Panc1 (cell line): ENCODE measurements around the gene CFHR4. TPM values are rescaled to one million over a fixed set of nuclear protein-coding genes. Genes with fewer than 3 reads are reported as not detected.

Source experiments
- ATAC-seq: fragments of 200-7000 bp; cut with Tn5 transposase; 2 replicates; pipeline ENCODE4 v1.9.1; 2020; ENCODE audit warnings: mild to moderate bottlenecking, moderate library complexity
- BruUV-seq: library from RNA; stranded (reverse); fragments of 400-500 nt; replicated peaks from 2 replicates; lab custom pipeline; 2021; lab: Mats Ljungman, UMichigan
- CTCF ChIA-PET: fragments of 300-600 bp; sonication (Branson Sonifier 250); formaldehyde crosslinking; loops from one replicate; lab custom pipeline; 2022; ENCODE audit warnings: antibody characterized with exemption; lab: Charles Lee
- POLR2A ChIA-PET: fragments of 300-600 bp; sonication (Branson Sonifier 250); formaldehyde crosslinking; loops from one replicate; lab custom pipeline; 2022; ENCODE audit warnings: antibody characterized with exemption; lab: Charles Lee
- DNase-seq: peaks from one replicate; pipeline ENCODE4 v3.0.0-alpha.2; 2010; ENCODE audit warnings: low read depth, low spot score
- H3K27ac ChIP-seq: 2 replicates; pipeline ENCODE4 v1.5.1; 2011; ENCODE audit warnings: mild to moderate bottlenecking, low read length, inconsistent platforms
- H3K27me3 ChIP-seq: fragments of 200-500 bp; sonication (Bioruptor generic); 2 replicates; pipeline ENCODE4 v1.6.0; 2014; ENCODE audit warnings: low read length, inconsistent platforms; ENCODE audit not compliant: control insufficient read depth, insufficient read depth
- H3K36me3 ChIP-seq: fragments of 200-500 bp; sonication (Bioruptor generic); 2 replicates; pipeline ENCODE4 v1.5.1; 2014; ENCODE audit warnings: inconsistent platforms, mild to moderate bottlenecking, low read length, moderate library complexity; ENCODE audit not compliant: control insufficient read depth, insufficient read depth
- H3K4me1 ChIP-seq: 2 replicates; pipeline ENCODE4 v1.5.1; 2011; ENCODE audit warnings: inconsistent platforms, mild to moderate bottlenecking, low read length, moderate library complexity; ENCODE audit not compliant: control insufficient read depth, insufficient read depth
- H3K4me3 ChIP-seq, 2 experiments: 2 replicates each; pipeline ENCODE4 v1.5.1; 2011 to 2012; ENCODE audit warnings: low read depth in 2 of 2, low read length in 2 of 2, mild to moderate bottlenecking in 2 of 2, inconsistent platforms in 1 of 2, moderate library complexity in 1 of 2
- H3K9me3 ChIP-seq: fragments of 200-500 bp; sonication (Bioruptor generic); 2 replicates; pipeline ENCODE4 v1.5.1; 2014; ENCODE audit warnings: low read depth, mild to moderate bottlenecking, inconsistent platforms, low read length, moderate library complexity; ENCODE audit not compliant: control insufficient read depth, insufficient read depth
- CTCF ChIP-seq: fragments of 450-650 bp; IDR thresholded peaks from 2 replicates; pipeline ENCODE4 v1.5.1; 2017; ENCODE audit warnings: mild to moderate bottlenecking
- POLR2AphosphoS5 ChIP-seq: IDR thresholded peaks from 2 replicates; pipeline ENCODE4 v1.6.1; 2012; ENCODE audit warnings: mild to moderate bottlenecking, low read depth, low read length, moderate library complexity
- REST ChIP-seq, 2 experiments: IDR thresholded peaks; 2 replicates each; pipeline ENCODE4 v1.6.1; 2011 to 2012; ENCODE audit warnings: low read depth in 2 of 2, control low read depth in 1 of 2, low read length in 1 of 2, mild to moderate bottlenecking in 1 of 2, moderate library complexity in 1 of 2; ENCODE audit not compliant: insufficient read depth in 1 of 2
- SIN3A ChIP-seq: IDR thresholded peaks from 2 replicates; pipeline ENCODE4 v1.6.1; 2012; ENCODE audit warnings: low read depth, mild to moderate bottlenecking, low read length, moderate library complexity, borderline replicate concordance; ENCODE audit not compliant: insufficient read depth
- TCF7L2 ChIP-seq: IDR thresholded peaks from 2 replicates; pipeline ENCODE4 v1.6.1; 2011; ENCODE audit warnings: mild to moderate bottlenecking, low read depth, low read length, inconsistent platforms
- in situ Hi-C: cut with HindIII; loops from 2 replicates; pipeline ENCODE4 v1.10.0; 2016; ENCODE audit warnings: low sequenced_read_pairs, low pct_unique_long_range_greater_than_20kb
- intact Hi-C: fragments of 100-400 bp; cut with micrococcal nuclease; formaldehyde crosslinking; loops from one replicate; pipeline ENCODE4 v1.10.0; 2022; ENCODE audit not compliant: unreplicated experiment
- total RNA-seq: library from RNA; stranded (reverse); gene quantifications from one replicate; pipeline ENCODE4 v1.2.1, GENCODE V29; 2021; ENCODE audit not compliant: unreplicated experiment

CFHR4 gene
- total RNA-seq, 1 experiment from 2014 or later: not detected

- ChIA-PET CTCF (no interaction called here), POLR2A (no interaction called here)
- no peak overlapping the region for H3K4me3 ChIP-seq
- in situ Hi-C loops (no loop called here), intact Hi-C loops (no loop called here)
- no peaks in the 10 kb centered on the region for H3K36me3 ChIP-seq
- ATAC-seq (no peak), DNase-seq (no peak)
- no peaks in the 10 kb centered on the region for H3K9me3 ChIP-seq
- no peaks in the 10 kb centered on the region for H3K4me1 ChIP-seq
- H3K27me3 ChIP-seq: no peaks in the 10 kb centered on the region
- no TSS peak for BruUV-seq
- H3K27ac ChIP-seq: no peak overlapping the region
- TF ChIP-seq TCF7L2 (no peak), SIN3A (no peak), CTCF (no peak), POLR2AphosphoS5 (no peak)
These were observed 14.5 kb upstream of the CFHR4 start for GRCh38 chr1:196873385-196873784.

GRCh38 chr1:196875935-196876334, 11.9 kb upstream of the CFHR4 start:
- Histone ChIP-seq H3K27me3 (no peaks in the 10 kb centered on the region), H3K36me3 (no peaks in the 10 kb centered on the region), H3K27ac (no peak overlapping the region), H3K4me1 (no peaks in the 10 kb centered on the region), H3K4me3 (no peak overlapping the region), H3K9me3 (no peaks in the 10 kb centered on the region)
- no TSS peak for BruUV-seq
- POLR2A ChIA-PET: no interaction called here
- CTCF ChIA-PET: no interaction called here
- DNase-seq (no peak), ATAC-seq (no peak)
- intact Hi-C loops: no loop called here
- TF ChIP-seq SIN3A (no peak), REST (IDR thresholded peaks at IDR 0.05; ENCODE audit: insufficient read depth in 1 of 2, low read depth in 2 of 2, low read length in 1 of 2) (no peak), TCF7L2 (no peak), POLR2AphosphoS5 (no peak), CTCF (no peak)
- in situ Hi-C loops: no loop called here
